ENCODE results near the gene VPS11.

VPS11 gene

GRCh38 chr11:119025099-119025473, 42.5 kb upstream of the VPS11 start:
- peaks cover 9% of the 10 kb centered on the region for H3F3A ChIP-seq (ENCODE audit: control insufficient read depth, insufficient read depth)
- no peak overlapping the region for H3K4me3 ChIP-seq (ENCODE audit: low read length)
- no peak overlapping the region for H3K4me2 ChIP-seq (ENCODE audit: low read length)
- TF ChIP-seq EZH2phosphoT487 (IDR thresholded peaks at IDR 0.05; ENCODE audit: borderline replicate concordance, low read length) = no peak
- no peak for TF ChIP-seq CTCF (IDR thresholded peaks at IDR 0.05; ENCODE audit: low read depth, low read length, poor library complexity, severe bottlenecking)
- no peaks in the 10 kb centered on the region for H3K27me3 ChIP-seq (ENCODE audit: control insufficient read depth, low read length)
- no peaks in the 10 kb centered on the region for H3K9me2 ChIP-seq (replicated peaks; ENCODE audit: control insufficient read depth, low read length)
- peaks cover 46% of the 10 kb centered on the region for H3K79me2 ChIP-seq (ENCODE audit: control insufficient read depth, low read length)
- H4K20me1 ChIP-seq (ENCODE audit: control insufficient read depth, insufficient read depth, low read depth, low read length) = no peaks in the 10 kb centered on the region
- H3K36me3 ChIP-seq (ENCODE audit: control insufficient read depth, low read length) = peaks cover 84% of the 10 kb centered on the region
- peaks cover 30% of the 10 kb centered on the region for H3K4me1 ChIP-seq (ENCODE audit: control insufficient read depth, low read length)
- no peaks in the 10 kb centered on the region for H3K9me3 ChIP-seq (ENCODE audit: control insufficient read depth, insufficient read depth, low read length)
- H3K27ac ChIP-seq (ENCODE audit: low read depth, low read length) = no peak overlapping the region

- no peak overlapping the region for H3K27ac ChIP-seq (ENCODE audit: low read depth, low read length)
- H3F3A ChIP-seq (ENCODE audit: control insufficient read depth, insufficient read depth) = peaks cover 9% of the 10 kb centered on the region
- no peaks in the 10 kb centered on the region for H3K27me3 ChIP-seq (ENCODE audit: control insufficient read depth, low read length)
- H3K9me3 ChIP-seq (ENCODE audit: control insufficient read depth, insufficient read depth, low read length) = no peaks in the 10 kb centered on the region
- H3K4me1 ChIP-seq (ENCODE audit: control insufficient read depth, low read length) = peaks cover 26% of the 10 kb centered on the region
- H4K20me1 ChIP-seq (ENCODE audit: control insufficient read depth, insufficient read depth, low read depth, low read length) = no peaks in the 10 kb centered on the region
- H3K9me2 ChIP-seq (replicated peaks; ENCODE audit: control insufficient read depth, low read length) = no peaks in the 10 kb centered on the region
- no peak overlapping the region for H3K4me2 ChIP-seq (ENCODE audit: low read length)
- H3K79me2 ChIP-seq (ENCODE audit: control insufficient read depth, low read length) = peaks cover 46% of the 10 kb centered on the region
- no peak overlapping the region for H3K4me3 ChIP-seq (ENCODE audit: low read length)
- peaks cover 88% of the 10 kb centered on the region for H3K36me3 ChIP-seq (ENCODE audit: control insufficient read depth, low read length)
- TF ChIP-seq EZH2phosphoT487 (IDR thresholded peaks at IDR 0.05; ENCODE audit: borderline replicate concordance, low read length) (no peak), CTCF (IDR thresholded peaks at IDR 0.05; ENCODE audit: low read depth, low read length, poor library complexity, severe bottlenecking) (no peak)
Observed at GRCh38 chr11:119025541-119025940, 42.1 kb upstream of the VPS11 start.

- H3K27me3 ChIP-seq (ENCODE audit: control insufficient read depth, low read length) = no peaks in the 10 kb centered on the region
- peaks cover 83% of the 10 kb centered on the region for H3K36me3 ChIP-seq (ENCODE audit: control insufficient read depth, low read length)
- peaks cover 41% of the 10 kb centered on the region for H3K79me2 ChIP-seq (ENCODE audit: control insufficient read depth, low read length)
- TF ChIP-seq EZH2phosphoT487 (IDR thresholded peaks at IDR 0.05; ENCODE audit: borderline replicate concordance, low read length) (no peak), CTCF (IDR thresholded peaks at IDR 0.05; ENCODE audit: low read depth, low read length, poor library complexity, severe bottlenecking) (no peak)
- H3F3A ChIP-seq (ENCODE audit: control insufficient read depth, insufficient read depth) = peaks cover 8% of the 10 kb centered on the region
- no peaks in the 10 kb centered on the region for H4K20me1 ChIP-seq (ENCODE audit: control insufficient read depth, insufficient read depth, low read depth, low read length)
- H3K4me2 ChIP-seq (ENCODE audit: low read length) = no peak overlapping the region
- H3K4me3 ChIP-seq (ENCODE audit: low read length) = no peak overlapping the region
- H3K27ac ChIP-seq (ENCODE audit: low read depth, low read length) = no peak overlapping the region
- no peaks in the 10 kb centered on the region for H3K9me2 ChIP-seq (replicated peaks; ENCODE audit: control insufficient read depth, low read length)
- H3K9me3 ChIP-seq (ENCODE audit: control insufficient read depth, insufficient read depth, low read length) = no peaks in the 10 kb centered on the region
- peaks cover 20% of the 10 kb centered on the region for H3K4me1 ChIP-seq (ENCODE audit: control insufficient read depth, low read length)
Observed at GRCh38 chr11:119025978-119026766, 41.4 kb upstream of the VPS11 start.

All from DOHH2 (cell line).